Calu3 (cell line): Measurements from ENCODE around the gene LRBA. TPM values are rescaled to one million over a fixed set of nuclear protein-coding genes. Genes with fewer than 3 reads are reported as not detected.

Experiments used
- BruUV-seq: library from RNA; stranded (reverse); fragments of 400-500 nt; replicated peaks from 2 replicates; lab custom pipeline; 2021; lab: Mats Ljungman, UMichigan
- CTCF ChIA-PET: fragments of 300-600 bp; sonication (Branson Sonifier 250); formaldehyde crosslinking; loops from one replicate; lab custom pipeline; 2022; ENCODE audit warnings: antibody characterized with exemption; lab: Charles Lee
- DNase-seq: peaks from one replicate; pipeline ENCODE4 v3.0.0; 2022
- H3K27ac Mint-ChIP-seq: one replicate; pipeline ENCODE4 v1.8.0; 2022; ENCODE audit warnings: mixed read lengths; ENCODE audit not compliant: unreplicated experiment
- H3K27me3 Mint-ChIP-seq: one replicate; pipeline ENCODE4 v1.8.0; 2022; ENCODE audit warnings: mixed read lengths; ENCODE audit not compliant: unreplicated experiment
- H3K36me3 Mint-ChIP-seq: one replicate; pipeline ENCODE4 v1.8.0; 2022; ENCODE audit warnings: mild to moderate bottlenecking, moderate library complexity, mixed read lengths; ENCODE audit not compliant: insufficient read depth, unreplicated experiment
- H3K4me1 Mint-ChIP-seq: one replicate; pipeline ENCODE4 v1.8.0; 2022; ENCODE audit warnings: mild to moderate bottlenecking, low read depth, mixed read lengths; ENCODE audit not compliant: unreplicated experiment
- H3K4me3 Mint-ChIP-seq: one replicate; pipeline ENCODE4 v1.8.0; 2022; ENCODE audit warnings: mild to moderate bottlenecking, low read depth, moderate library complexity, mixed read lengths; ENCODE audit not compliant: unreplicated experiment
- H3K9me3 Mint-ChIP-seq: one replicate; pipeline ENCODE4 v1.8.0; 2022; ENCODE audit warnings: low read depth, mixed read lengths; ENCODE audit not compliant: unreplicated experiment
- CTCF ChIP-seq: fragments of 200-600 bp; IDR thresholded peaks from one replicate; pipeline ENCODE4 v1.8.0; 2022; ENCODE audit warnings: antibody characterized with exemption; ENCODE audit not compliant: unreplicated experiment
- intact Hi-C: fragments of 100-400 bp; cut with micrococcal nuclease; formaldehyde crosslinking; loops from one replicate; pipeline ENCODE4 v1.10.0; 2022; ENCODE audit not compliant: unreplicated experiment
- total RNA-seq: library from RNA; stranded (reverse); gene quantifications from 2 replicates; pipeline ENCODE4 v1.2.3, GENCODE V29; 2022

LRBA gene
- total RNA-seq, 1 experiment from 2014 or later: 49.0 TPM

GRCh38 chr4:150650751-150651150 is 364.3 kb downstream of the LRBA start:
- no peak overlapping the region for H3K27ac Mint-ChIP-seq
- no peak for TF ChIP-seq CTCF
- H3K36me3 Mint-ChIP-seq: no peaks in the 10 kb centered on the region
- no peaks in the 10 kb centered on the region for H3K27me3 Mint-ChIP-seq
- intact Hi-C loops: no loop called here
- CTCF ChIA-PET: interaction anchor here (0.6 kb wide), 1 partner anchor 467 kb away, joined by 3 read pairs; no protein-coding TSS in a partner anchor
- H3K4me3 Mint-ChIP-seq: no peak overlapping the region
- no peak for DNase-seq
- no TSS peak for BruUV-seq
- no peaks in the 10 kb centered on the region for H3K9me3 Mint-ChIP-seq
- no peaks in the 10 kb centered on the region for H3K4me1 Mint-ChIP-seq

- no TSS peak for BruUV-seq
- no peaks in the 10 kb centered on the region for H3K9me3 Mint-ChIP-seq
- DNase-seq: no peak
- H3K27ac Mint-ChIP-seq: no peak overlapping the region
- H3K4me3 Mint-ChIP-seq: no peak overlapping the region
- H3K27me3 Mint-ChIP-seq: no peaks in the 10 kb centered on the region
- H3K4me1 Mint-ChIP-seq: no peaks in the 10 kb centered on the region
- TF ChIP-seq CTCF: no peak
- no peaks in the 10 kb centered on the region for H3K36me3 Mint-ChIP-seq
- CTCF ChIA-PET: interaction anchor here (0.5 to 0.8 kb wide), 2 partner anchors 24 to 27 kb away, joined by 3 to 7 read pairs; no protein-coding TSS in a partner anchor
- intact Hi-C loops: no loop called here
Observed at GRCh38 chr4:150648123-150648522, 367.0 kb downstream of the LRBA start.

DNA sequence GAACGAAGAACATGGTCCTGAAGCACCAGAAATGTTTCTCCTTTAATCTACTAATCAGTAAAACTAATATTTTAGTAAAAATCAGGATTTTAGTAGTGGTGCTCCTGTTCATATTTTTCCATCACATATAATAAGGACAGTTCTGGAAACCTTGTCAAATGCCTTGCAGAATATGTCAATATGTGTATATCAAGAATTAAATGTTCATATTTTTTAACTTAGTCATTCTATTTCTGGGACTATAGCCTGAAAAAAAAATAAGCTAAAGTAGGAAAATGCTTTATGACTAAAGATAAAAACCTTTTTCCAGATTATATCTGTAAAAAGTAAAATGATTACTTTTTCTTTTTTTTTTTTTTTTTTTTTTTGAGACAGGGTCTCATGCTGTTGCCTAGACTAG is 368.1 kb downstream of the LRBA start:
- no peaks in the 10 kb centered on the region for H3K4me1 Mint-ChIP-seq
- H3K9me3 Mint-ChIP-seq: no peaks in the 10 kb centered on the region
- H3K27ac Mint-ChIP-seq: no peak overlapping the region
- no peaks in the 10 kb centered on the region for H3K27me3 Mint-ChIP-seq
- H3K4me3 Mint-ChIP-seq: no peak overlapping the region
- DNase-seq: no peak
- no peak for TF ChIP-seq CTCF
- BruUV-seq: no TSS peak
- H3K36me3 Mint-ChIP-seq: no peaks in the 10 kb centered on the region
- CTCF ChIA-PET: interaction anchor here (0.7 kb wide), 1 partner anchor 213 kb away, joined by 7 read pairs; no protein-coding TSS in a partner anchor
- intact Hi-C loops: no loop called here

DNA sequence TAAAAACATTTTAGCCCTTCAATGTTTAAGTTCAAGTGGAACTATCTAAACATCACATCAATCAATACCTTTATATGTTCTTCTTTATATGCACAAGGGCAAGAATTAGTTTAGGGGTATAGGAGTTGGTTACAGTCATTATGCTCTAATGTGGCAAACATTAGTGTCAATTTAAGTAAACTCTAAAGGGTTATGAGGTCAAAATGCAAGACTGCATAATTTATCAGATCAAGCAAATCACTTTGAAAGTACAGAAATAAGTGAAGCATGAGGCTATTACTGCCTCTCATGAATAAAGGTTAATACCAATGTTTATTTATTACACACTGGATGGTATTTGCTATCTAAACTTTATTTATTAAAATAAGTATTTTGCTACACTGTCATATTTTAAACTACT is 373.5 kb downstream of the LRBA start:
- BruUV-seq: no TSS peak
- Mint-ChIP-seq H3K27ac (no peak overlapping the region), H3K4me3 (no peak overlapping the region), H3K36me3 (no peaks in the 10 kb centered on the region), H3K4me1 (no peaks in the 10 kb centered on the region), H3K9me3 (no peaks in the 10 kb centered on the region), H3K27me3 (no peaks in the 10 kb centered on the region)
- intact Hi-C loops: no loop called here
- TF ChIP-seq CTCF: no peak
- CTCF ChIA-PET: no interaction called here
- DNase-seq: no peak
